ENCODE measurements around the gene ADD3.

The ADD3 gene

GRCh38 chr10:110007701-110008517, at the start of gene ADD3:
Gene ADD3 (plus strand): TSS chr10:110007984. CDS start chr10:110100654, 92,670 bp downstream.
- peak; percentile 36 to 54 for ATAC-seq

GRCh38 chr10:109958059-109958458, 49.7 kb upstream of the ADD3 start:
- no peak for ATAC-seq

- no peak for ATAC-seq
Measured at GRCh38 chr10:109959259-109960145, 48.3 kb upstream of the ADD3 start.

- no peak for ATAC-seq
Measured at GRCh38 chr10:109960682-109961081, 47.1 kb upstream of the ADD3 start.

GRCh38 chr10:109961174-109962001, 46.4 kb upstream of the ADD3 start:
- no peak for ATAC-seq

GRCh38 chr10:109962247-109962646, 45.5 kb upstream of the ADD3 start:
- no peak for ATAC-seq

- ATAC-seq = no peak
Measured at GRCh38 chr10:109963439-109963838, 44.3 kb upstream of the ADD3 start.

- ATAC-seq = no peak
Measured at GRCh38 chr10:109964318-109964717, 43.5 kb upstream of the ADD3 start.

GRCh38 chr10:109966961-109967738, 40.6 kb upstream of the ADD3 start:
- ATAC-seq = no peak

- no peak for ATAC-seq
Measured at GRCh38 chr10:109967739-109968088, 40.1 kb upstream of the ADD3 start.

GRCh38 chr10:109968953-109969759, 38.6 kb upstream of the ADD3 start:
- ATAC-seq = no peak

- no peak for ATAC-seq
Measured at GRCh38 chr10:109969760-109970346, 37.9 kb upstream of the ADD3 start.

GRCh38 chr10:109971634-109972033, 36.1 kb upstream of the ADD3 start:
- ATAC-seq = no peak

- no peak for ATAC-seq
Measured at GRCh38 chr10:109972372-109973001, 35.3 kb upstream of the ADD3 start.

GRCh38 chr10:109973326-109973829, 34.4 kb upstream of the ADD3 start:
- no peak for ATAC-seq

- ATAC-seq = no peak
Measured at GRCh38 chr10:109974504-109975191, 33.1 kb upstream of the ADD3 start.

GRCh38 chr10:109975244-109976190, 32.3 kb upstream of the ADD3 start:
- ATAC-seq = no peak

- no peak for ATAC-seq
Measured at GRCh38 chr10:109976681-109977080, 31.1 kb upstream of the ADD3 start.
